Esophagus squamous epithelium (tissue), 4 donors: ENCODE measurements around the gene NR3C1.
"Not testable (repeated sequence)": the region's sequence is repeated elsewhere in the genome, so short reads cannot be mapped to it uniquely, and the experiment has no call there.

Experiments used
- POLR2A ChIP-seq, 4 donors: fragments of 450-650 bp; IDR thresholded peaks; one replicate each; pipeline ENCODE4 v1.6.1; 2017; ENCODE audit warnings: antibody characterized with exemption in 4 of 4, mild to moderate bottlenecking in 4 of 4, moderate library complexity in 3 of 4
- TF ChIP-seq, protein P1 (sequence below), 6 experiments: fragments of 450-650 bp in 4 of 6; fragments of 200-600 bp in 2 of 6; sonication (generic) in 2 of 6; IDR thresholded peaks; one replicate each; pipeline ENCODE4 v1.5.1; 2016 to 2019; ENCODE audit warnings: antibody characterized with exemption in 6 of 6, mild to moderate bottlenecking in 4 of 6, moderate library complexity in 4 of 6

- TF ChIP-seq, protein P1, sequence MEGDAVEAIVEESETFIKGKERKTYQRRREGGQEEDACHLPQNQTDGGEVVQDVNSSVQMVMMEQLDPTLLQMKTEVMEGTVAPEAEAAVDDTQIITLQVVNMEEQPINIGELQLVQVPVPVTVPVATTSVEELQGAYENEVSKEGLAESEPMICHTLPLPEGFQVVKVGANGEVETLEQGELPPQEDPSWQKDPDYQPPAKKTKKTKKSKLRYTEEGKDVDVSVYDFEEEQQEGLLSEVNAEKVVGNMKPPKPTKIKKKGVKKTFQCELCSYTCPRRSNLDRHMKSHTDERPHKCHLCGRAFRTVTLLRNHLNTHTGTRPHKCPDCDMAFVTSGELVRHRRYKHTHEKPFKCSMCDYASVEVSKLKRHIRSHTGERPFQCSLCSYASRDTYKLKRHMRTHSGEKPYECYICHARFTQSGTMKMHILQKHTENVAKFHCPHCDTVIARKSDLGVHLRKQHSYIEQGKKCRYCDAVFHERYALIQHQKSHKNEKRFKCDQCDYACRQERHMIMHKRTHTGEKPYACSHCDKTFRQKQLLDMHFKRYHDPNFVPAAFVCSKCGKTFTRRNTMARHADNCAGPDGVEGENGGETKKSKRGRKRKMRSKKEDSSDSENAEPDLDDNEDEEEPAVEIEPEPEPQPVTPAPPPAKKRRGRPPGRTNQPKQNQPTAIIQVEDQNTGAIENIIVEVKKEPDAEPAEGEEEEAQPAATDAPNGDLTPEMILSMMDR (IDR thresholded peaks at IDR 0.05) = not testable (repeated sequence)
- not testable (repeated sequence) for TF ChIP-seq POLR2A (IDR thresholded peaks at IDR 0.05)
These were observed 80.4 kb downstream of the NR3C1 start for GRCh38 chr5:143322931-143323630.
